NCI-H748 treated with DMSO at 0.1 percent for 48 hours (cell line): Measurements from ENCODE around the gene ABCG1.

Source experiments
- DNase-seq: peaks from one replicate; lab custom pipeline; 2025; lab: John Stamatoyannopoulos, UW

Gene ABCG1

GRCh38 chr21:42214921-42215320 is 4.0 kb upstream of the ABCG1 start:
- DNase-seq, result no peak

DNA sequence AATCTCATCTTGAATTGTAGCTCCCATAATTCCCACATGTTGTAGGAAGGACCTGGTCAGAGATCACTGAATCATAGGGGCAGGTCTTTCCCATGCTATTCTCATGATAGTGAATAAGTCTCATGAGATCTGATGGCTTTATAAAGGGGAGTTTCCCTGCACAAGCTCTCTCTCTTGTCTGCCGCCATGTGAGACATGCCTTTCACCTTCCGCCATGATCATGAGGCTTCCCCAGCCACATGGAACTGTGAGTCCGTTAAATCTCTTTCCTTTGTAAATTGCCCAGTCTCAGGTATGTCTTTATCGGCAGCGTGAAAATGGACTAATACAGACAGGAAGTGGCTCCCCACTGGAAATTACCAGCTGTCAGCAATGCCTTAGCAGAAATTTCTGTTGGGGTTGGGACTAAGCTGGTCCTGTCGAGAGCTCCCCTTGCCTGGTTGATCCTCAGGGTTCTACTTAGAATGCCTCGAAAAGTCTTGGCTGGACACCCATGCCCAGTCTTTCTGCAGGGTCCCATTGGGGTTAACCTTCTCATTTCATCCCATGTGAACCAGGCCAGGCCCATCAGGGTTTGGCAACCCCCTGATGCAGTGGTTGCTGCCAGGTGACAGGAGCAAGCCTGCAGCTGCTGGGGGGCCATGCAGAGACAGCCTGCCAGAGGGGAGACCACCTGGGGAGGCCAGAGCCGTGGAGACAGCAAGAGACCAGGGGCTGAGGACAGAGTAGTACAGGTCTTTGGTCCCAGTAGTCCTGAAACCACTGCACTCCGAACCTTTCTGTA is 2.8 kb upstream of the ABCG1 start:
- DNase-seq, result no peak

DNA sequence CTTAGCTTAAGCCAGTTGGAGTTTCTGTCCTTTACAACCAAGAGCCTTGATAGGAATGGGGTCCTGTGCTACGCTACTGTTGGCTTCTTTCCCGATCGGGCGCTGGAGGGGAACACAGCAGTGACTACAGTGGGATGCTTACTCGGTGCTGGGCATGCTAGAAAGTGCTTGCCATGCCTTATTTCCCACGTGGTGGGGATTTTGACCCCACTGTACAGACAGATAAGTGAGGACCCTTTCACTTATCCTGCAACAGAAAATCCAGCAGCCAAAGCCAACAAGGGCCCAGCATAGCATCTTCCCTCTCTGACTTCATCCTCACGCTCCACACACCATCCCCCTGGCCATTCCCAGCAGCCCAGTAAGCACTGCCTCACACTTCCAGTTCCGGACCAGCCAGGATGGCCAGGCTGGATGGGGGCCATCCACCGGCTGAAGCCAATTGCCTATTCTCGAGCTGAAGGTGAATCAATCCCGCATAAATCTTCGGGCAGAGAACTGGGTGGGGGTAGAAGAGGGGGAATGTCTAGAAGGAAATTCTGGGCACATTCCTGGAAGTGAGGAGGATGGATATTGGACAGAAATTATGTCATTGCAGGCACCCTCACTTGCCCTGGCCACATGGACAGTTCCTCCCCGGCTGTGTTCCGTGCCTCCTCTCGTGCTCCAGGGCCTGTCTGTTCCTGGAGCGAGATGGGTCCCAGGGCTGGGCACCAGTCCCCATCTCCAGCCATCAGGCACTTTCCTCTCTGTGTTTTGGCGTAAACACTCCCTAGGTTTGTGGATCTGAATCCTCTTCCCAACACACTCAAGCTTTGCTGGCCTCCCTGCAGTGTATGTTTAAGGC is 2.0 kb upstream of the ABCG1 start:
- no peak for DNase-seq

- no peak for DNase-seq
Observed at GRCh38 chr21:42219606-42220137, 732 bp downstream of the ABCG1 start.

DNA sequence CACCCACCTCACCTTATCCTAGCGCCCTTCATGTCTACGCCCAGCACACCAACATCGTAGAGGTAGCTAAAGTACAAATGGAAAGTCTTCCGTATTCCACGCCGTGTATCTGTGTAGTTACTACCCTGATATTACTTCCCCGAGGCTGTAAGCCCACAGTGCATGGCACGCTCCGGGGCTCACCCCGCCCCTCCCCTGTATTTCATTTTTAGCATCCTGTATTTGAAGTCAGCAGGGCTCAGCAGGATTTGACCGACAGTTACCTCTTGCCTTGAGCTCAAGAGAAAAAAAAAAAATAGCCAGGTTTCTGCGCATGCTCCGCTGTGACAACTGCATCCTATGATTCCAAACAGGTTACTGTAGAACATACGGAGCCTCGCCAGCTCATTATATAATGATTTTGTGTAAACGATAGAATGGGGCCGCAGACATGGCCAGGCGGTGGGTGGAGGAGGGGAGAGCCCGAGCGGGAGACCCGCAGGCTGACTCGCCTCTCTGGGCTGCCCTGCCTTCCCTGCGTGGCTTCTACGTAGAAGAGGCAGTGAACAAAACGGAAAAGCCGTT is 1.3 kb downstream of the ABCG1 start:
- peak; percentile 79 for DNase-seq

- no peak for DNase-seq
Observed at GRCh38 chr21:42221581-42222345, 2.8 kb downstream of the ABCG1 start.

GRCh38 chr21:42222386-42222785 is 3.4 kb downstream of the ABCG1 start:
- no peak for DNase-seq

DNA sequence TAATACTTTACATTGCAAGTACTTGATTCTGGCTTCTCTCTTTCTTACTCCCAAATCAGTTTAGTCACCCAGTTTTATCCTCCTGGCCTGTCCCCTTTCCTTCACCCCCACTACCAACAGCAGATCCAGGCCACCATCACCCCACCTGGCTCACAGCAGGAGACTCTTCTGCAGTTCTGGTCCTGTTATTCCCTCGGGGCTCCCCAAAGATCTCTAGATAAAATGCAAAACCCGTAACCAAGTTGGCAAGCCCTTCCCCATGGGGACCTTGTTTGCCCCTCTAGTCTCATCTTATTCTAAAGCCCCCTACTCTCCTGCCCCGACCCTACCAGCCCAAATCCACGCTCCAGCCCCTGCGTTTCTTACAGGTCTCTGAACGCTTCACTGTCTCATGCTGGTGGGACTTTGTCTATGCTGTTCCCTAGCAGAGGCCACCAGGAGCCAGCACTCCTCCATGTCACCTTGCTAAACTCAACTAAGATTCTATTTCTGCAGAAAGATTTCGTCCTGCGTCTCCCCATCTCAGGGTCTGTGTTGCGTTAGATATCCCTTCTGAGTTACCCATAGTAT is 4.0 kb downstream of the ABCG1 start:
- no peak for DNase-seq

GRCh38 chr21:42223826-42224575 is 5.1 kb downstream of the ABCG1 start:
- DNase-seq, result no peak

DNA sequence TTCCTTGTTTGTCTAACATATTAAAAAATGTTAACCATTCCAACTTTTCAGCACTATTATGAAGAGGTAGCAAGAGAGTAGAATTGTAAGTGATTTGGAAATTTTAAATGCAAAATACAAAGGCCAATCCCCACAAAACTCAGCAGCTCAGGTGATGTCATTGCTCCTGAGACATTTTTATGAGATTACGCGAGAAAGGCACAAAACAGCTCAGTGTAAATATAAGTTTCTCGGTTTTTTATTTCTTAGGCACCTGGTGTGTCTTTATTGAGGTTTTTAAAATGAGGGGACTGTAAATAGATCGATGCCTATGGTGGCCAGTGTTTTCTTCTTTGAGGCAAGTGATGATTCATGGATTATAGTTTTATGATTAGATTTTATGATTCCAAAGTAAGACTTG is 6.1 kb downstream of the ABCG1 start:
- DNase-seq, result no peak

DNA sequence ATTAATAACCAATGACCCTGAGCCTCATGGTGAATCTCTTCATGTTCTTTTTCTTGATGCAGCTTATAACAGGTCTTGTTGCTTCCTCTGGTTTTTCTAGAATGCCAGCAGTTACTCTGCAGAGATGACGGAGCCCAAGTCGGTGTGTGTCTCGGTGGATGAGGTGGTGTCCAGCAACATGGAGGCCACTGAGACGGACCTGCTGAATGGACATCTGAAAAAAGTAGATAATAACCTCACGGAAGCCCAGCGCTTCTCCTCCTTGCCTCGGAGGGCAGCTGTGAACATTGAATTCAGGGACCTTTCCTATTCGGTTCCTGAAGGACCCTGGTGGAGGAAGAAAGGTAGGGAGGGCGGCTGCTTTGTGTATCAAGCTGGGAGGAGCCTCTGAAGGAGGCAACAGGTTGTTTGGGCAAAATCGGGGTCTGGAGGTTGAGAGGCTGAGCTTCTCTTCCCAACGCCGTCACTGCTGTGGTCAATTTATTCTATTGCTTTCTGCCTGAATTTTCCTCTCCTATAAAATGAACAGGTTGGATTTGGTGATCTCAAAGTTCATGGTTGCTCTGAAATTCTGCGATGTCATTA is 6.7 kb downstream of the ABCG1 start:
- no peak for DNase-seq

DNA sequence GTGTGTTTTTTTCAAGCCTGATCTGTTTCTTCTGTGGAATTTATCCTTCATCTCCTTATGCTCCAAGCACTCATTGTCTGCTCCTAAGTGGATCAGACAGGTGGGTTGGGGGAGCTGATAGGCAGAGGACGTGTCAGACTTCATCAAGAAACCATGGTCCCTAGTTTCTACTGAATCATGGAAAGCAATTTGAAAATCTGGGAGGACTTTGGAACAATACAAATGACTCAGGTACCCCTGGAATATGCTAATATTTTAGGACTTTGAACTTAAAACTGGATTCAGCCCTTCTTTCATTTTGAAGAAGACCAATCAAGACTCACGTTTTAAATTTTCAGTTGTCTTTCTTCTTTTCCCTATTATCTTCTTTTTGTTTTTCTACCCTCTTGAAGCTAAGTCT is 7.7 kb downstream of the ABCG1 start:
- no peak for DNase-seq

DNA sequence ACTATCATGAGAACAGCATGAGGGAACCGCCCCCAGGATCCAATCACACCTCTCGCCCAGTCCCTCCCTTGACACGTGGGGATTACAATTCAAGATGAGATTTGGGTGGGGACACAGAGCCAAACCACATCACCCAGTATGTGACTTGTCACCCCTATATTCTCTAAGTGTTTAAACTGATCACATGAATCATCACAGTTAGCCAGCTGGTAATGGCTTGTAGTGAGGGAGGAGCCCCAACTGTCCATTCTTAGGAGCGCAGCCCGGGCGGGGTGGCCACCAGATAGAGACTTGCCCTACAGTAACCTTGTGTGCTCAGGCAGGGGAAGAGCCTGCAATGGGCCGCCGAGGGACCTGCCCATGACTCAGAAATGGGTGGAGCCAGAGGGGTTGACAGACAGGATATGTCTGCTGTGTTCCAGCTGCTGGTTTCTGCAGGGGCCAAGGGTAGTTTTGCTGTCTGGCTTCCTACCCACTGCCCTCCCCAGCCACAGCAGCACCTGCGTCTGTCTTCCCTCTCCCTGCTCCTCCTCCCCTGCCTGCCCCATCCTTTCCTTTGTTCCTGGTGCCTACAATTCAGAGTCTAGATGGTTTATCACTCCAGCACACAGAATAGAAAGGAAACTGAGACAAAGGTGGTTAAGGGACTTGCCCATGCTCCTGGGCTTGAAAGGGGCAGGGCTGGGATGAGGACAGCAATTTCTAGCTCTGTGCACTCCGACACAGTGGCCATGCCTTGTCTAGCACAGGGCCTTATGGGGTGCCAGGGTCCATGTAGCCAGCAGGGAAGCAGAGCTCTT is 9.2 kb downstream of the ABCG1 start:
- DNase-seq, result no peak

- no peak for DNase-seq
Observed at GRCh38 chr21:42228709-42229220, 9.8 kb downstream of the ABCG1 start.

DNA sequence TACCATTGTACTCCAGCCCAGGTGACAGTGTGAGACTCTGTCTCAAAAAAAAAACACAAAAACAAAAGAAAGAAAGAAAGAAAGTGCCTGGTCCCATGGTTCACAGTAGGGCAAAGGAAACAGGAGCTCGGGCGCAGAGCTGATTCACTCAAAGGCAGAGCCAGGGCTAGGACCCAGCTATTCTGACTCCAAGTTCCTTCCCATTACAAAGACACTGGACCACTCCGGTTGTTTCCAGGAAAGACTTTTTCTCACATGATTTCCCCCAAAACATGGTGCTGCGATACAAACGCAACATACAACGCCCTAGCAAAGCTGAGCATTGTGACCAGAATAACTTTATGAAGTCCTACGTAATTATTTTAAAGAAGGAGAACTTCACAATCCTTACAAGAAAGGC is 10.7 kb downstream of the ABCG1 start:
- no peak for DNase-seq

- DNase-seq, result no peak
Observed at GRCh38 chr21:42230178-42230577, 11.2 kb downstream of the ABCG1 start.

DNA sequence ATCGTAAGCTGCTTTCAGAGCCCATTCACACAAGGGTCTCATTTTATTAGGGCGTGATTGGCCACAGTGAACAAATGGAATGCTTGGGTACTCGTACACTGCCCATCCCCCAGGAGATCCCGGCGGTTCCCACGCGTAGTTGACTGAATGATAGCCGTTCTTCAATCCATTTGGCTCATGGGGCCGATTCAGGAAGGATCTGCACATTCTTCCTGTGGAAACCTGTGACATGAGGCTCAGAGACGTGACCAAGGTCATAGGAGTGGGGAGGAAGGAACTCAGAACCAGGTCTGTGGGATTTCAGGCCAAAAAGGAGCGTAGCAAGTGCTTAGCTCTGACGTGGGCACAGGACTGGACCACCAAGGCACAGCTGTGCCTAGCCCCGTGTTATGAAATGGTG is 11.7 kb downstream of the ABCG1 start:
- DNase-seq, result no peak

DNA sequence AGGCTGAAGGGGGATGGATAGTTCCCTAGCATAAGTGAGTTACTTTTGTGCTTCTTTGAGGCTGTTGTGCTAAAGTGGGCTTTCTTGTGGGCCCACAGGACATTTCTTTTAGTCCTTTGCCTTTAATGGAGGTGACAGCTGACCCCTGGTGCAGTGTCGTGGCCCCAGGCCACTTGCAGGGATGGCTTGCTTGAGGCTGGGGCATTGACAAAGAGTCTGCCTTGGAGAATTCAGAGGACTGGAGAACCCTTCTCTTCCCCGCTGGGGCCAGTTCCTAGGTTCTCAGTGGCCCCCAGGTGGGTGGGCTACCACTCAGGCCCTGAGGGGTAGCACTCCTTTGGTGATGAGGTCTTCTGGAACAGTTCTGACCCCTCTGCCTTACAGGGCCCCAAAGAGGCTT is 12.8 kb downstream of the ABCG1 start:
- DNase-seq, result no peak

- no peak for DNase-seq
Observed at GRCh38 chr21:42232176-42232825, 13.4 kb downstream of the ABCG1 start.
